HG03457 (cell line): ENCODE measurements around the gene RMI1.
A peak's percentile ranks its signal among the peaks of the same experiment; 100 is the strongest.
"Not testable (repeated sequence)": the region's sequence is repeated elsewhere in the genome, so short reads cannot be mapped to it uniquely, and the experiment has no call there.

Experiments used
- ATAC-seq: cut with Tn5 transposase; IDR thresholded peaks from one replicate; pipeline ENCODE4 v1.9.1; 2021; ENCODE audit warnings: moderate number of reproducible peaks; ENCODE audit not compliant: unreplicated experiment

Gene RMI1

DNA sequence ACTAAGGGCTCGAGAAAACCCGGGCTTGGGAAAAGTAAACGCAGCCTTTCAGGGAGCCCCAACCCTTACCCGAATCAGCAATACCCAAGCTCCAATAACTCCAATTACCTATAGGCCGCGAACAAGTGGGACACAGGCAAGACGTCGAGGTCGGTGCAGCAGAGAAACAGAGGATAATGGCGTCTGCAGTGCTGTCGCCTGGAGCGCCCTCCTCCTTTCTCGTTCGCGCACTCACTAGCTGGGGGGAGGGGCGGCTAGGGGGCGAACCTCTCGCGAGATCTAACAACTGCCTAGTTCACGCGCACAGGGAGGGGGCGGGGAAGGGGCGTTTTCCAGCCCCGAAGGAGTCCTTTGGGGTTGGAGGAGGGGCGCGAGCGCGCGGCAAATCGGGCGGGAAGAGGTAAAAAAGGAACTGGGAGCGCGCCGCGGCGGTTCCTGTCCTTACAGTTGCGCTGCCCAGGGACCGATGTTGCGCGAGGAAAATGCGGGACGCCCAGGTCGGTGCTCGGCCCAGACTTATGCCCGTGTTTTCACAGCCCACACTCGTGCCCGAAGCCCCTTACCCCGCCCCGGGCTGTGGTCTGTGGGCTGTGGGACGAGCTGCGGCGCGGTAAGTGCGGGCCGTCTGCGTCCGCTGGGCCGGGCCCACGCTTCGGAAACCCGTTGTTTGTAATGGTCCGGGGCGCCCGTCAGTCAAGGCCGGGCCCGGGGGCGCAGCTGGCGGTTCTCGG, at the start of gene RMI1:
RMI1 (plus strand) TSS at position 411 of the 731 bp plus-strand sequence. CDS start 20,182 bp downstream, outside the sequence.
- peak; percentile 53 for ATAC-seq

DNA sequence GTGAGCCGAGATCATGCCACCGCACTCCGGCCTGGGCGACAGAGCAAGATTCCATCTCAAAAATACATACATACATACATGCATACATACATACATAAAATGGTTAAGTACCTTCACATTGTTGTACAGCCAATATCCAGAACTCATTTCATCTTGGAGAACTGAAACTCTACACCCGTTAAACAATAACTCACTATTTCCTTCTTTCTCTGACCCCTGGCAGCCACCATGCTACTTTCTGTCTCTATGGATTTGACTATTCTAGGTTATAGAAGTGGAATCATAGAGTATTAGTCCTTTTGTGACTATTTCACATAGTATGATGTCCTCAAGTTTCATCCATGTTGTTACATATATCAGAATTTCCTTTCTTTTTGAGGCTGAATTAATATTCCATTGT, 49.7 kb upstream of the RMI1 start:
- no peak for ATAC-seq

DNA sequence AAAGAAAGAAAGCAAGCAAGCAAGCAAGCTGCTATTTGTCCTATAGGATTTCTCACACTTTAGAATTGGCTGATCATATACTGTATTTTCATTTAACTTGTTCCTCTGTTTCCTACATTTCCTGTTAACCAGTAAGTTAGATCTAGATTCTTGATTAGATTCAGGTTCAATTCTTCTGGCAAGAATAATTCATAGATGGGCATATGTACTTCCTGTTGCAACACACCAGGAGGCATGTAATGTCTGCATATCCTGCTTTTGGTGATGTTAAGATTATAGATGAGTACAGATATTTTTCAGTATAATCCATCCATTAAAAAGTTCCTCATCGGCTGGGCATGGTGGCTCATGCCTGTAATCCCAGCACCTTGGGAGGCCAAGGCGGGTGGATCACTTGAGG, 48.6 kb upstream of the RMI1 start:
- no peak for ATAC-seq

DNA sequence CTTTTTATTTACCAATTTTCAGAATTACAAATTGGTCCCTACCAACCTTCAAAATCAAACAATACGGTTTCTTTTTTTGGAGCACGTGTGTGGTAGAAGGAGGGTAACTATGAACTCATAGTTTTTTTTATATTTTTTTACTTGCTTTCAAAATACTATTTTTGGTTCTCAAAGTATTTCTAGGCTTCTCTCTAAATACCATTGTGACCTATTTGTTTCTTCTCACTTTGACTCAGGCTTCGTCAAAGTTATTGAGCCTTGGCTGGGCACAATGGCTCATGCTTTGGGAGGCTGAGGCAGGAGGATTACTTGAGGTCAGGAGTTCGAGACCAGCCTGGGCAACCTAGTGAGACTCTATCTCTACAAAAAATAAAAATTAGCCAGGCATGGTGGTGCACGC, 47.8 kb upstream of the RMI1 start:
- no peak for ATAC-seq

DNA sequence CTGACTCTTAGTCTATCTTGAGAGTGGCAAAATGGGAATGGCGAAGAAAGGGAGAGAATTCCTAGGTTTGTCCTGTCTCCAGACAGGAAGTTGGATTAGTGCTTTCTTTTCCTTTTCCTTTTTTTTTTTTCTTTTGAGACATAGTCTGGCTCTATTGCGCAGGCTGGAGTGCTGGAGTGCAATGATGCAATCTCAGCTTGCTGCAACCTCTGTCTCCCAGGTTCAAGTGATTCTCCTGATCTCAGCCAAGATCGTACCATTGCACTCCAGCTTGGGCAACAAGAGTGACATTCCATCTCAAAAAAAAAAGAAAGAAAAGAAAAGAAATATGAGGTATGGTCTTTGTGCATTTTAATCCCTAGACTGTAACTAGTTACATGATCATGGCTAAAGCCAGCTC, 46.8 kb upstream of the RMI1 start:
- no peak for ATAC-seq

DNA sequence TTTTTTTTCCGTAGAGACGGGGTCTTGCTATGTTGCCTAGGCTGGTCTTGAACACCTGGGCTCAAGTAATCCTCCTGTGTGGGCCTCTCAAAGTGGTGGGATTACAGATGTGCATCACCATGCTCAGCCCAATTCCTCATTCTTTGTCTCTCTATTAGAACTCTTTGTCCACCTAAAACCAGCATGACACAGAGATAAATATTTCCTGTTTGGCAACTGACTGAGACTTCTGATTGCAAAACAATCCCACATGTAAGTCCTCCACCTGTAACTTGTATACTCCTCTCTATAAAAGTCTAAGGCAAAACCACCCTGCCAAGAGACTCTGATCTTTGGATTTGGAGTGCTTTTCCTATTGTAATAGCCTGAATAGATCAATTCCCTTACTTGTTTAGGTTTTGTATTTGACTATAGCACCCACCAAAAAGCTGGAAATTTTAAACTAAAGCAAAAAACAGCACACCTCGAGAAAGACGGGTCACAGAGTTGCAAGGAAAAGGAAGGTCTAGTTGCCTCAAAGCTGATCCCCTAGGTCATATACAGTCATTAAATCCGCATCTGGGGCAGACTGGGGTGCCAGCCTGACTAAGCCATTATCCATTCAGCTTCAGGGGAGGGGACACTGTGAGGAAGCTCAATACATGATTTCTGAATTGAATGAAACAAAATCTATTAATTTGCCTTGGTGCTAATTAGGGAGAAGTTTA, 45.9 kb upstream of the RMI1 start:
- no peak for ATAC-seq

DNA sequence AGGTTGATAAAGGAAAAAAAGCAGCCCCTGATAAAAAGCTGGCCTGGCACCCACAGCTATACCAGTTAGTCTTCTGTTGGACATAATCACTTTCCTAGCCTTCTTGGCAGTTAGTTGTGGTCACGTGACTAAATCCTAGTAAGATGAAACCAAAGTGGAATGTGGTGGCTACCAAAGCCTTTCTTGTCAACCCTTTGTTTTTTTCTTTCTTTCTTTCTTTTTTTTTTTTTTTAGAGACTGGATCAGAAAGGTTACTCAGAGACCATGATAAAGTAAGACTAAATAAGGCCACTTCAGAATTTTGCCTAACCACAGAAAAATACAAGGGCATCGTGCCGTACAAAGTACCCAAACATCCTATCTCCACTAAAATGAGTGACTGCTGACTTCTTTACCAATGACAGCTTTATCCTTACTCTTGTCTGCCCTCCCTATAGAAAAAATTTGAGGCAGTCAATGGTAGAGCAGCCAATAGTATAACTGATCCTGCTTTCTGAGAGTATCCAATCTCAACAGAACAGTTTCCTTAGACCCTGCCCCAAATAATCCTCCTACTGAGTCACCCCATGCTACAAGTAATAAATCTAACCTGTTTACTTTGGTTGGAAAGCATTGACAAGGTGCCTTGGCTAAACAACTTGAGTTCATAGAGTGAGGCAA, 45.2 kb upstream of the RMI1 start:
- no peak for ATAC-seq

DNA sequence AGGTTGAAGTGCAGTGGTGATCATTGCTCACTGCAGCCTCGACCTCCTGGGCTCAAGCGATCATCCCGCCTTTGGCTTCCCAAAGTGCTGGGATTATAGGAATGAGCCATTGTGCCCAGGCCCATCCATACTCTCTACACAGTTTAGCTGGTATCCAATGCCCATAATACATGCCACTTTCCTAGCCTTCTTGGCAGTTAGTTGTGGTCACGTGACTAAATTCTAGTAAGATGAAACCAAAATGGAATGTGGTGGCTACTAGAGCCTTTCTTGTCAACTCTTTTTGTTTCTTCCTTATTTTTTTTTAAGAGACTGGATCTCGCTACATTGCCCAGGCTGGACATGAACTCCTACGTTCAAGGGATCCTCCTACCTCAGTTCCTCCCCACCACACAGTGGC, 44.1 kb upstream of the RMI1 start:
- no peak for ATAC-seq

DNA sequence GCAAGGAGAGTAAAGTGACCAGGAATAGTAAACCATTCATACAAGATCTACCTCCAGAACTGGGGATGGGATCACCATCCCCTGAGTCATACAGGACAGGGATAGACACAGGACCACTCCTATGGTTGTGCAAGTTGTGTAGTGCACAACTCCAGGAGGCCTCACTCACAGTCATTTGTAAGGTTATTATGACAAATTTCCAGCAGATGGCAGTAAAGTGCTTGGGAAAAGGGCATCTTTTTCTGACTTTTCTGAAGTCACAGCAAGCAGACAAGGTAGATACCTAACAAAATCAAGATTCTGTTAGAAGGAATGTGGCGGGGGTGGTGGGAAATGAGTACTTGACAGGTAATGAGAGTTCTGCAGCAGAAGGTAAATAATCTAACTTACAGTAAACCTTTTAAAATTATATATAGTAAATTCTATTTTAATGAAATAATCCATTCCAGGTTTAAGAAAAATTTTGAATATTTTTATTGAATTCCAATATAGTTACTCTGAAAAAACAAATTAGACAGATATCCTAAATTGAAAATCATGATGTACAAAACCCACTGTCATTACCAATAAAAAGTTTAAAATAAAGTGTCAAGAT, 42.6 kb upstream of the RMI1 start:
- no peak for ATAC-seq

DNA sequence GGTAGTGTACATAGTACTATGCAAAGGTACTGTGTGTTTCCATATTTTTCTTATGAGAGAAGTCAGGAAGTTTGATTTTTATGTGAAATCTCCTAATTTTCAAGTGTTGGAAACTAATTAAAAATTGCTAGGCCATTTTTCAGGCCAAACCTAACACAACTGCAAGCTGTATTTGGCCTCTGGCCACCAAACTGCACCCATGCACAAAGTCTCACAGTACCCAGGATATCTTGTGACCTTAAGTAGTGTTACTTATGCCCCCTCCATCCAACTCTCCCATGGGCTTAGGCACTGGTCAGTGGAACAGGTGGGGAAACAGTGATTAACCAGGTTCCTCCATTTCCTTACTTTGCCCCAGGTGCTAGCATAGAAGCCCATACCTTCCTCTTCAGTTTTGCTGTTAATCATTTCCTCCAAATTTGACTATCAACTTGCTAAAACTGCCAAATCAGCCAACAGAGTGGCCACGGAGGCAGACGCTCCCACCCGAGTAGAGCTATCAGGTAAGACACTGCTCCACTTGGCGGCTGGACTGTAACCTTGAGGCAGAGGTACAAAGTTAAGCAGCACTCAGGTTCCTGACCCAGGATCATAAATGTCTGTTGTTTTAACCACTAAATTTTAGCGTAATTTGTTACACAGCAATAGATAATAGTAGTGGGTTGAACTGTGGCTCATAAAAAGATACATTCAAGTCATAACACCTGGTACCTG, 39.9 kb upstream of the RMI1 start:
- no peak for ATAC-seq

DNA sequence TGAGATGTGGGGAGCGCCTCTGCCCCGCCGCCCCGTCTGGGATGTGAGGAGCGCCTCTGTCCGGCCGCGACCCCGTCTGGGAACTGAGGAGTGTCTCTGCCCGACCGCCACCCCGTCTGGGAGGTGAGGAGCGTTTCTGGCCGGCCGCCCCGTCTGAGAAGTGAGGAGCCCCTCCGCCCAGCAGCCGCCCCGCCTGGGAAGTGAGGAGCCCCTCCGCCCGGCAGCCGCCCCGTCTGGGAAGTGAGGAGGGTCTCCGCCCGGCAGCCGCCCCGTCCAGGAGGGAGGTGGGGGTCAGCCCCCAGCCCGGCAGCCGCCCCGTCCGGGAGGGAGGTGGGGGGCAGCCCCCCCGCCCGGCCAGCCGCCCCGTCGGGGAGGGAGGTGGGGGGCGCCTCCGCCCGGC, 32.5 kb upstream of the RMI1 start:
- not testable (repeated sequence) for ATAC-seq

DNA sequence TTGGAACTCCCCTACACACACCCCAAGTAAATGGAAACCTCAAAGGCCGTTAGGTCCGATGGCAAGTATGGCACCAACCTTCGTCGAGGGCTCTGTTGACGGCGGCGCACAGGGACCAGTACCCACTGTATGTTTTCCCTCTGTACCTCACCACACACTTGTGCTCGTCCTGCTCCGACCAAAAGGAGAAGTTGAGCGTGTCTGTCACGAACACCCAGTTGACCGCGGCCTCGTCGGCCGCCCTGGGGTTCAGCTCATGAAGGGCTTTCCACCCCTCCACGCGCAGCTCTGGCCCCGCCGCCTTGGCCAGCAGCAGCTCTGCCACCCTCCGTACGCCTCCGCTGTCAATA, 24.5 kb upstream of the RMI1 start:
- peak; percentile 37 for ATAC-seq

DNA sequence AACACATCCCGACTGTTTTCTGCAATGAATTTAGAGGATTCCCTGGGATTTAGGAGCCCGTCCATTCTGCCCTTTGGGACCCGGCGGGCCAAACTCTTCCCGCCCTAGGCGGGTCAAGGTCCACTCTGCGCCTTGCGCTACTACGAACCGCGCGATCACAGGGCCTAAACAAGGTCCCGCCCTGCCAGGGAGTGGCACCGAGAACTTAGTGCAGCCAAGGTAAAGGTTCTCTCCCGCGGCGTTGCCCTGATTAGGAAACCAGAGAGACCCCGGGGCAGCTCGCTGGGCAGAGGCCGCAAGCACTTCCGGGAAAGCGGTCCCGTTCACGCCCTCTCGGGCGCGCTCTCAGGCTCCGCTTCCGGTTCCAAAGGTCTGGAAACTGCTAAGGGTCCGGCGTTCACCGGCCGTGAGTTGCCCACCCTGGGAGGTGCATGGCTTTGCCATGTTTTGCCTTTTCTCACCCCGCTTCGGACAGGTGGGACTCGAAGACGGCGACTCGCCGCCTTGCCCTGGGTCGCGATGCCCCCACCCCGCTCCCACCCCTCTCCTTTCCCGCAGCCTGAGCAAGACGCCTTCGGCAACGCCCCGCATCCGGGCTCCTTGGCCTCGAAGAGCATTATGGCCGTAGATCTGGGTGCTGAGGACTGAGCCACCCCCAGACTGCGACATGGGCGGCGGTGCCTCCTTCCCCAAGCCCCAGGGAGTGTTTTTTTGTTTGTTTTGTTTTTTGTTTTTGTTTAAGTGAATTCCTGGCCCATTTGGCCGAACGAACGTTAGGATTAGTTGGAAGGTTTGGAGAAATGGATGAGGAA, 24.0 kb upstream of the RMI1 start:
- peak; percentile 88 for ATAC-seq

DNA sequence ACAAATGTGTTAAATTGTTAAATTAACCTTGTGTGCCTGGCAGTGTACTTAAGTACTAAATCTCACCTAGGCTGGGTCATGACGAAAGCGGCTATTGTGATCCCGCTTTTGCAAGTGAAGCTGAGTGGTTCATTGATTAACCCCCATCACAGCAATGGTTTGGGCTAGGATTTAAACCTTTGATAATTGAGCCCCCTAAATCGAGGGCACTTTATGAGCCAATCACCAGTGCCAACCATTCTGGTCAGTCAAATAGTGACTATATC, 23.4 kb upstream of the RMI1 start:
- no peak for ATAC-seq

DNA sequence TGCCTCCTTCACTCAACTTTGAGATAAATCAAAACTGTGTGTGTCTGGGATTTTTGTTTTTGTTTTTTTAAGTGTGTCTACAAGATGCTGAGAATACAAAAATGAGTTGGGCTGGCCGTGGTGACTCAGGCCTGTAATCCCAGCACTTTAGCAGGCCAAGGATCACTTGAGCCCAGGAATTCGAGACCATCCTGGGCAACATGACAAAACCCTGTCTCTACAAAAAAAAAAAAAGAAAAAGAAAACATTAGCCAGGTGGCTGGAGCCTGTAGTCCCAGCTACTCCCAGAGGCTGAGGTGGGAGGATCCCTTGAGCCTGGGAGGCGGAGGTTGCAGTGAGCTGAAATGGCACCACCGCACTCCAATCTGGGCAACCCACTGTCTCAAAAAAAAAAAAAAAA, 21.5 kb upstream of the RMI1 start:
- no peak for ATAC-seq

DNA sequence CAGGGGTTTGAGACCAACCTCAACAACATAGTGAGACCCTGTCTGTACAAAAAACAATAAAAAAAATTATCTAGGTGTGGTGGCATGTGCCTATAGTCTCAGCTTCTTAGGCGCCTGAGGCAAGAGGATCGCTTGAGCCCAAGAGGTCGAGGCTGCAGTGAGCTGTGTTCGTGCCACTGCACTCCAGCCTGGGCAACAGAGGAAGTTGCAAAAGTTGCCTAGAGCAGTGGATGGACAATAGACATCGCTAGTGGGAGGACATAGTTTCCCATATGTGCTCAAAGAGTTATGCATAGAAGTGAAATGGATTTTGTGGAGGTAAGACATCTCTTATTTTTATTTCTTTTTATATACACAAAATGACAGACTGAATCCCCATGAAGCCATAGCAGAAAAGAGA, 19.6 kb upstream of the RMI1 start:
- ATAC-seq: no peak

DNA sequence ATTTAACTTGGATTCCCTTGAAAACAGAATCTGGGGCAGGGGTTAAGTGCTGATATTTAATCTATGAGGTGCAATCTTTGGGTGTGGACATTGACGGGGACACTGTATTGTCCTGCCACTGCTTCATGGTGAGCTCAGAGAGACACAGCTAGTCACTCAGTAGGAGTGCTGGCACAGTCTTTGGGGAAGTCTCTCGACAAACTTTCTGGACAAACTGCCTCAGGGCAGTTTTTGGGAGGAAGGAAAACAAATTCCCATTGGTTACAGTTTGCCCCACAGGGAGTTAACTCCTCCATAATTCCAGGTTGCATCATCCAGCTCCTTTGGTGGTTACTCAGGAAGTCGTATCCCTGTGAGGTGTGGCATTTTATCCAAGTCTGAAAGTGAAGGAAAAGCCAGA, 18.4 kb upstream of the RMI1 start:
- no peak for ATAC-seq

DNA sequence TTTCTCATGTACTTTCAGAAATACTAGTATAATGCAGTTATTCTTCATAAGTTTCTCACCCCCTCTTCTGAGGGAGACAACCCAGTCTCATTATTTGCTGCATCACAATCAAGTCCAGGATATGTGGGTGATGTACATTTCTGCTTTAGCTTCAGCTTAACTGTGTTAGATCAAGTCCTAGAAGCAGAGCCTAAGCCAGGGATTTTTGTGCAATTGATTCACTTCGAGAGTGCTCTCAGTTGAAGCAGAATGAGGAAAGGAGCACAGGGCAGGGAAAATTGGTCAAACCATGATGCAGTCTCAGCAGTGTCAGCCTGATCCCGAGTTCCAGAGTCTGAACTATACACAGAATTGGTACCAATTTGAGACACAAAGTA, 15.6 kb upstream of the RMI1 start:
- ATAC-seq: no peak

DNA sequence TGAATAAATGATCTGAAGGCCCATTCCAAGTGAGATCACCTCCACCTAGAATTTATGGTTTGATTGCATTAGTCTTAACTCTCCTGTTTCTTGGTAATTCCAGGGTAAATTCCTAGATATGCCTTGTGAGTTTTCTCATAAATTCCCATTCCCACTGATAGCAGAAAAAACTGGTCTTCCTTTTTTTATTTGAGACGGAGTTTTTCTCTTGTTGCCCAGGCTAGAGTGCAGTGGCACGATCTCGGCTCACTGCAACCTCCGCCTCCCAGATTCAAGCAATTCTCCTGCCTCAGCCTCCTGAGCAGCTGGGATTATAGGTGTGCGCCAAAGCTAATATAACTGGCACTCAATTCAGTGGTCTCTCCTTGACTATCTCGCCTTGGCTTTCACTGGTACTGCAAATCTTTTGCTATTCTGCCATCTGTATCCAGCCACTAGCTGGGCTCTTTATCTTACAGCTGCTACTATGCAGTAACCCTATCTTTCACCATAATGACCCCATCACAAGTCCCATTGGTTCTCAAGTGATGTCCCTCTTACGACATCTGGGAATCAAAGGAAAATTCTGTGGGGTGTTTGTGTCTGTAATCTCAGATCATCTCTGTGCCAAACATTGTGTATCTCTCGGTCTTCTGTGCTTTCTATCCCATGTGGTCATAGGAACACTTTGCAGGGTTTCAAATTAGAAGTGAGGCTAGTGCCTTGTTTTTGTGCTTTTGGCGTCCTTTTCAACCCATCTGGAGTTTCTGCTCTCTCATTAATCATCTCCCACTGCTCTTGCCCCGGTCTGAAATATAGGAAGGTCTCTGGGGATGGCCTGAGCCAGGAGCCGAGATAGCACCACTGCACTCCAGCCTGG, 15.0 kb upstream of the RMI1 start:
- ATAC-seq: no peak

DNA sequence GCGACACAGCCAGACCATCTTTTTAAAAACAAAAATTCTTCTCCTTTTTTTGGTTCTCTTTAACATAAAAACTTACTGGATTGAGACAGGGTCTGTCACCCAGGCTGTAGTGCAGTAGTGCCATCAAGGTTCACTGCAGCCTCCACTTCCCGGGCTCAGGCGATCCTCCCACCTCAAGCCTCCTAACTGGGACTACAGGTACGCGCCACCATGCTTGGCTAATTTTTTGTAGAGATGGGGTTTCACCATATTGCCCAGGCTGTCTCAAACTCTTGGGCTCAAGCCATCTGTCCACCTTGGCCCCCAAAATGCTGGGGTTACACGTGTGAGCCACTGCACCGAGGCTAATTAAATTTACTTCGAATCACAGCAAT, 14.4 kb upstream of the RMI1 start:
- ATAC-seq: no peak
